ENCODE results near the gene TENT4A.

DNA sequence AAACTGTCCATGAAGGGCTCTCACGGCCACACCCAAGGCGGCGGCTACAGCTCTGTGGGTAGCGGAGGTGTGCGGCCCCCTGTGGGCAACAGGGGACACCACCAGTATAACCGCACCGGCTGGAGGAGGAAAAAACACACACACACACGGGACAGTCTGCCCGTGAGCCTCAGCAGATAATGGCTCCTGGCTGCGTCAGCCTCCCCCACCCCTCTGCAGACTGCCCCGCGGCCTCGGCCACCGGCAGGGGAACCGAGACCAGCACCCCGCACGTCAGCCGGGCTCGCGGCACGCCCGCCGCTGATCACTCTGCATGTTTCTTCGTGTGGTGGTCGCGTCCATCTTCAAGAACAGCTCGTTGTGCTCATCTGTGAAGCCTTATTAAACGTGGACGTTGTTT is 41.5 kb downstream of the TENT4A start:
- TF ChIP-seq ZNF350 (CRISPR knock-in tag; IDR thresholded peaks at IDR 0.05; ENCODE audit: borderline replicate concordance, low read depth) = no peak
- no peak for TF ChIP-seq PCBP2 (optimal IDR thresholded peaks at IDR 0.05; ENCODE audit: low read depth, low read length, poor library complexity, severe bottlenecking)
- no peak for TF ChIP-seq ZNF629 (CRISPR knock-in tag; conservative IDR thresholded peaks at IDR 0.05)
- no peak for TF ChIP-seq ZFP36L2 (CRISPR knock-in tag; IDR thresholded peaks at IDR 0.05)
- TF ChIP-seq FOXM1 (CRISPR knock-in tag; IDR thresholded peaks at IDR 0.05) = no peak
- TF ChIP-seq, protein P1, sequence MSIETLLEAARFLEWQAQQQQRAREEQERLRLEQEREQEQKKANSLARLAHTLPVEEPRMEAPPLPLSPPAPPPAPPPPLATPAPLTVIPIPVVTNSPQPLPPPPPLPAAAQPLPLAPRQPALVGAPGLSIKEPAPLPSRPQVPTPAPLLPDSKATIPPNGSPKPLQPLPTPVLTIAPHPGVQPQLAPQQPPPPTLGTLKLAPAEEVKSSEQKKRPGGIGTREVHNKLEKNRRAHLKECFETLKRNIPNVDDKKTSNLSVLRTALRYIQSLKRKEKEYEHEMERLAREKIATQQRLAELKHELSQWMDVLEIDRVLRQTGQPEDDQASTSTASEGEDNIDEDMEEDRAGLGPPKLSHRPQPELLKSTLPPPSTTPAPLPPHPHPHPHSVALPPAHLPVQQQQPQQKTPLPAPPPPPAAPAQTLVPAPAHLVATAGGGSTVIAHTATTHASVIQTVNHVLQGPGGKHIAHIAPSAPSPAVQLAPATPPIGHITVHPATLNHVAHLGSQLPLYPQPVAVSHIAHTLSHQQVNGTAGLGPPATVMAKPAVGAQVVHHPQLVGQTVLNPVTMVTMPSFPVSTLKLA (IDR thresholded peaks at IDR 0.05) = no peak
- TF ChIP-seq, protein P2, sequence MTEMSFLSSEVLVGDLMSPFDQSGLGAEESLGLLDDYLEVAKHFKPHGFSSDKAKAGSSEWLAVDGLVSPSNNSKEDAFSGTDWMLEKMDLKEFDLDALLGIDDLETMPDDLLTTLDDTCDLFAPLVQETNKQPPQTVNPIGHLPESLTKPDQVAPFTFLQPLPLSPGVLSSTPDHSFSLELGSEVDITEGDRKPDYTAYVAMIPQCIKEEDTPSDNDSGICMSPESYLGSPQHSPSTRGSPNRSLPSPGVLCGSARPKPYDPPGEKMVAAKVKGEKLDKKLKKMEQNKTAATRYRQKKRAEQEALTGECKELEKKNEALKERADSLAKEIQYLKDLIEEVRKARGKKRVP (CRISPR knock-in tag; IDR thresholded peaks at IDR 0.05) = no peak
- TF ChIP-seq, protein P3, sequence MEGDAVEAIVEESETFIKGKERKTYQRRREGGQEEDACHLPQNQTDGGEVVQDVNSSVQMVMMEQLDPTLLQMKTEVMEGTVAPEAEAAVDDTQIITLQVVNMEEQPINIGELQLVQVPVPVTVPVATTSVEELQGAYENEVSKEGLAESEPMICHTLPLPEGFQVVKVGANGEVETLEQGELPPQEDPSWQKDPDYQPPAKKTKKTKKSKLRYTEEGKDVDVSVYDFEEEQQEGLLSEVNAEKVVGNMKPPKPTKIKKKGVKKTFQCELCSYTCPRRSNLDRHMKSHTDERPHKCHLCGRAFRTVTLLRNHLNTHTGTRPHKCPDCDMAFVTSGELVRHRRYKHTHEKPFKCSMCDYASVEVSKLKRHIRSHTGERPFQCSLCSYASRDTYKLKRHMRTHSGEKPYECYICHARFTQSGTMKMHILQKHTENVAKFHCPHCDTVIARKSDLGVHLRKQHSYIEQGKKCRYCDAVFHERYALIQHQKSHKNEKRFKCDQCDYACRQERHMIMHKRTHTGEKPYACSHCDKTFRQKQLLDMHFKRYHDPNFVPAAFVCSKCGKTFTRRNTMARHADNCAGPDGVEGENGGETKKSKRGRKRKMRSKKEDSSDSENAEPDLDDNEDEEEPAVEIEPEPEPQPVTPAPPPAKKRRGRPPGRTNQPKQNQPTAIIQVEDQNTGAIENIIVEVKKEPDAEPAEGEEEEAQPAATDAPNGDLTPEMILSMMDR (CRISPR knock-in tag; IDR thresholded peaks at IDR 0.05) = no peak

All from HepG2 (cell line).